ENCODE results near the gene TEX13C. TPM values are rescaled to one million over a fixed set of nuclear protein-coding genes. Genes with fewer than 3 reads are reported as not detected.

TEX13C gene
- total and polyA plus RNA-seq, 2 experiments from 2014 or later, result 0.07 TPM; not detected in 1

GRCh38 chrX:125289209-125289608 lies 30.5 kb upstream of the TEX13C start (continued):
- TF ChIP-seq, protein P1, sequence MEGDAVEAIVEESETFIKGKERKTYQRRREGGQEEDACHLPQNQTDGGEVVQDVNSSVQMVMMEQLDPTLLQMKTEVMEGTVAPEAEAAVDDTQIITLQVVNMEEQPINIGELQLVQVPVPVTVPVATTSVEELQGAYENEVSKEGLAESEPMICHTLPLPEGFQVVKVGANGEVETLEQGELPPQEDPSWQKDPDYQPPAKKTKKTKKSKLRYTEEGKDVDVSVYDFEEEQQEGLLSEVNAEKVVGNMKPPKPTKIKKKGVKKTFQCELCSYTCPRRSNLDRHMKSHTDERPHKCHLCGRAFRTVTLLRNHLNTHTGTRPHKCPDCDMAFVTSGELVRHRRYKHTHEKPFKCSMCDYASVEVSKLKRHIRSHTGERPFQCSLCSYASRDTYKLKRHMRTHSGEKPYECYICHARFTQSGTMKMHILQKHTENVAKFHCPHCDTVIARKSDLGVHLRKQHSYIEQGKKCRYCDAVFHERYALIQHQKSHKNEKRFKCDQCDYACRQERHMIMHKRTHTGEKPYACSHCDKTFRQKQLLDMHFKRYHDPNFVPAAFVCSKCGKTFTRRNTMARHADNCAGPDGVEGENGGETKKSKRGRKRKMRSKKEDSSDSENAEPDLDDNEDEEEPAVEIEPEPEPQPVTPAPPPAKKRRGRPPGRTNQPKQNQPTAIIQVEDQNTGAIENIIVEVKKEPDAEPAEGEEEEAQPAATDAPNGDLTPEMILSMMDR (conservative IDR thresholded peaks at IDR 0.05; ENCODE audit: low read depth in 2 of 2), result no peak

DNA sequence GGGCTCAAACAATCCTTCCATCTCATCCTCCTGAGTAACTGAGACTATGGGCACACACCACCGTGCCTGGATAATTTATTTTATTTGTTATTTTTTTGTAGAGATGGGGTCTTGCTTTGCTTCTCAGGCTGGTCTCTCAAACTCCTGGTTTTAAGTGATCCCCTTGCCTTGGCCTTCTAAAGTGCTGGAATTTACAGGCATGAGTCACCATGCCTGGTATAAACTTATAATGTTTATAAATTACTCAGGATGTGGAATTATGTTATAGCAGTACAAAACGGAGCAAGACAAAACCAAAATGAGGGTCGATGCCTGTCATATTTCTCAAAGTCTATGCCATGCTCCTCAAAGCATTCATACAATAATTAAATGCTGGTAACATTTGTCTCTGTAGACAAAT lies 29.8 kb upstream of the TEX13C start:
- H3K27ac ChIP-seq (ENCODE audit: low read depth), result no peak overlapping the region
- no peaks in the 10 kb centered on the region for H3F3A ChIP-seq (replicated peaks; ENCODE audit: low read depth)
- no peak for TF ChIP-seq STAT1 (IDR thresholded peaks at IDR 0.05; ENCODE audit: unreplicated experiment)
- TF ChIP-seq, protein P2, sequence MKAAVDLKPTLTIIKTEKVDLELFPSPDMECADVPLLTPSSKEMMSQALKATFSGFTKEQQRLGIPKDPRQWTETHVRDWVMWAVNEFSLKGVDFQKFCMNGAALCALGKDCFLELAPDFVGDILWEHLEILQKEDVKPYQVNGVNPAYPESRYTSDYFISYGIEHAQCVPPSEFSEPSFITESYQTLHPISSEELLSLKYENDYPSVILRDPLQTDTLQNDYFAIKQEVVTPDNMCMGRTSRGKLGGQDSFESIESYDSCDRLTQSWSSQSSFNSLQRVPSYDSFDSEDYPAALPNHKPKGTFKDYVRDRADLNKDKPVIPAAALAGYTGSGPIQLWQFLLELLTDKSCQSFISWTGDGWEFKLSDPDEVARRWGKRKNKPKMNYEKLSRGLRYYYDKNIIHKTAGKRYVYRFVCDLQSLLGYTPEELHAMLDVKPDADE (IDR thresholded peaks at IDR 0.05), result no peak
- no peak for TF ChIP-seq EZH2phosphoT487 (IDR thresholded peaks at IDR 0.05; ENCODE audit: unreplicated experiment)
- TF ChIP-seq, protein P1 (conservative IDR thresholded peaks at IDR 0.05; ENCODE audit: low read depth in 2 of 2), result no peak
- TF ChIP-seq EZH2 (IDR thresholded peaks at IDR 0.05; ENCODE audit: low read depth, unreplicated experiment), result no peak
- no peak for TF ChIP-seq NANOG (IDR thresholded peaks at IDR 0.05; ENCODE audit: borderline replicate concordance)
- no peak for TF ChIP-seq ZNF331 (CRISPR knock-in tag; IDR thresholded peaks at IDR 0.05; ENCODE audit: low read depth)
- TF ChIP-seq JUNB (IDR thresholded peaks at IDR 0.05; ENCODE audit: unreplicated experiment), result no peak
- TF ChIP-seq, protein P3, sequence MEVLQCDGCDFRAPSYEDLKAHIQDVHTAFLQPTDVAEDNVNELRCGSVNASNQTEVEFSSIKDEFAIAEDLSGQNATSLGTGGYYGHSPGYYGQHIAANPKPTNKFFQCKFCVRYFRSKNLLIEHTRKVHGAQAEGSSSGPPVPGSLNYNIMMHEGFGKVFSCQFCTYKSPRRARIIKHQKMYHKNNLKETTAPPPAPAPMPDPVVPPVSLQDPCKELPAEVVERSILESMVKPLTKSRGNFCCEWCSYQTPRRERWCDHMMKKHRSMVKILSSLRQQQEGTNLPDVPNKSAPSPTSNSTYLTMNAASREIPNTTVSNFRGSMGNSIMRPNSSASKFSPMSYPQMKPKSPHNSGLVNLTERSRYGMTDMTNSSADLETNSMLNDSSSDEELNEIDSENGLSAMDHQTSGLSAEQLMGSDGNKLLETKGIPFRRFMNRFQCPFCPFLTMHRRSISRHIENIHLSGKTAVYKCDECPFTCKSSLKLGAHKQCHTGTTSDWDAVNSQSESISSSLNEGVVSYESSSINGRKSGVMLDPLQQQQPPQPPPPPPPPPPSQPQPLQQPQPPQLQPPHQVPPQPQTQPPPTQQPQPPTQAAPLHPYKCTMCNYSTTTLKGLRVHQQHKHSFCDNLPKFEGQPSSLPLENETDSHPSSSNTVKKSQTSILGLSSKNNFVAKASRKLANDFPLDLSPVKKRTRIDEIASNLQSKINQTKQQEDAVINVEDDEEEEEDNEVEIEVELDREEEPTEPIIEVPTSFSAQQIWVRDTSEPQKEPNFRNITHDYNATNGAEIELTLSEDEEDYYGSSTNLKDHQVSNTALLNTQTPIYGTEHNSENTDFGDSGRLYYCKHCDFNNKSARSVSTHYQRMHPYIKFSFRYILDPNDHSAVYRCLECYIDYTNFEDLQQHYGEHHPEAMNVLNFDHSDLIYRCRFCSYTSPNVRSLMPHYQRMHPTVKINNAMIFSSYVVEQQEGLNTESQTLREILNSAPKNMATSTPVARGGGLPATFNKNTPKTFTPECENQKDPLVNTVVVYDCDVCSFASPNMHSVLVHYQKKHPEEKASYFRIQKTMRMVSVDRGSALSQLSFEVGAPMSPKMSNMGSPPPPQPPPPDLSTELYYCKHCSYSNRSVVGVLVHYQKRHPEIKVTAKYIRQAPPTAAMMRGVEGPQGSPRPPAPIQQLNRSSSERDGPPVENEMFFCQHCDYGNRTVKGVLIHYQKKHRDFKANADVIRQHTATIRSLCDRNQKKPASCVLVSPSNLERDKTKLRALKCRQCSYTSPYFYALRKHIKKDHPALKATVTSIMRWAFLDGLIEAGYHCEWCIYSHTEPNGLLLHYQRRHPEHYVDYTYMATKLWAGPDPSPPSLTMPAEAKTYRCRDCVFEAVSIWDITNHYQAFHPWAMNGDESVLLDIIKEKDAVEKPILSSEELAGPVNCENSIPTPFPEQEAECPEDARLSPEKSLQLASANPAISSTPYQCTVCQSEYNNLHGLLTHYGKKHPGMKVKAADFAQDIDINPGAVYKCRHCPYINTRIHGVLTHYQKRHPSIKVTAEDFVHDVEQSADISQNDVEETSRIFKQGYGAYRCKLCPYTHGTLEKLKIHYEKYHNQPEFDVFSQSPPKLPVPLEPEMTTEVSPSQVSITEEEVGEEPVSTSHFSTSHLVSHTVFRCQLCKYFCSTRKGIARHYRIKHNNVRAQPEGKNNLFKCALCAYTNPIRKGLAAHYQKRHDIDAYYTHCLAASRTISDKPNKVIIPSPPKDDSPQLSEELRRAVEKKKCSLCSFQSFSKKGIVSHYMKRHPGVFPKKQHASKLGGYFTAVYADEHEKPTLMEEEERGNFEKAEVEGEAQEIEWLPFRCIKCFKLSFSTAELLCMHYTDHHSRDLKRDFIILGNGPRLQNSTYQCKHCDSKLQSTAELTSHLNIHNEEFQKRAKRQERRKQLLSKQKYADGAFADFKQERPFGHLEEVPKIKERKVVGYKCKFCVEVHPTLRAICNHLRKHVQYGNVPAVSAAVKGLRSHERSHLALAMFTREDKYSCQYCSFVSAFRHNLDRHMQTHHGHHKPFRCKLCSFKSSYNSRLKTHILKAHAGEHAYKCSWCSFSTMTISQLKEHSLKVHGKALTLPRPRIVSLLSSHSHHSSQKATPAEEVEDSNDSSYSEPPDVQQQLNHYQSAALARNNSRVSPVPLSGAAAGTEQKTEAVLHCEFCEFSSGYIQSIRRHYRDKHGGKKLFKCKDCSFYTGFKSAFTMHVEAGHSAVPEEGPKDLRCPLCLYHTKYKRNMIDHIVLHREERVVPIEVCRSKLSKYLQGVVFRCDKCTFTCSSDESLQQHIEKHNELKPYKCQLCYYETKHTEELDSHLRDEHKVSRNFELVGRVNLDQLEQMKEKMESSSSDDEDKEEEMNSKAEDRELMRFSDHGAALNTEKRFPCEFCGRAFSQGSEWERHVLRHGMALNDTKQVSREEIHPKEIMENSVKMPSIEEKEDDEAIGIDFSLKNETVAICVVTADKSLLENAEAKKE (CRISPR knock-in tag; IDR thresholded peaks at IDR 0.05), result no peak
- no peak for TF ChIP-seq ZNF114 (CRISPR knock-in tag; IDR thresholded peaks at IDR 0.05)
- no peak for TF ChIP-seq POLR2AphosphoS5 (IDR thresholded peaks at IDR 0.05; ENCODE audit: low read depth)
- TF ChIP-seq CREB1 (CRISPR knock-in tag; IDR thresholded peaks at IDR 0.05; ENCODE audit: low read depth), result no peak
- H3K79me2 ChIP-seq (replicated peaks; ENCODE audit: insufficient read depth), result no peaks in the 10 kb centered on the region
- H3K36me3 Mint-ChIP-seq (ENCODE audit: low read depth), result no peaks in the 10 kb centered on the region
- no peaks in the 10 kb centered on the region for H4K20me1 ChIP-seq (replicated peaks; ENCODE audit: insufficient read depth)
- H3K9me2 ChIP-seq (ENCODE audit: insufficient read depth), result no peaks in the 10 kb centered on the region
- no peak overlapping the region for H3K4me3 Mint-ChIP-seq
- H3K4me1 ChIP-seq (ENCODE audit: insufficient read depth), result no peaks in the 10 kb centered on the region
- no peaks in the 10 kb centered on the region for H3K9me3 Mint-ChIP-seq
- peaks cover 5% of the 10 kb centered on the region; the same call in 1 of the 3 replicates for H3K4me1 Mint-ChIP-seq
- H3K27me3 ChIP-seq (ENCODE audit: insufficient read depth), result no peaks in the 10 kb centered on the region
- ATAC-seq (no peak), DNase-seq (ENCODE audit: low spot score) (no peak)
- H3K4me3 ChIP-seq, result no peak overlapping the region
- H3K4me2 ChIP-seq, result no peak overlapping the region
- no peak overlapping the region for H3K27ac Mint-ChIP-seq
- no peaks in the 10 kb centered on the region for H3K27me3 Mint-ChIP-seq (ENCODE audit: insufficient read depth, low read depth, poor library complexity)
- no peak overlapping the region for H2AFZ ChIP-seq
- no peaks in the 10 kb centered on the region for H3K36me3 ChIP-seq (ENCODE audit: insufficient read depth)
